ENCODE measurements around the gene MTHFD1L.

Gene MTHFD1L

DNA sequence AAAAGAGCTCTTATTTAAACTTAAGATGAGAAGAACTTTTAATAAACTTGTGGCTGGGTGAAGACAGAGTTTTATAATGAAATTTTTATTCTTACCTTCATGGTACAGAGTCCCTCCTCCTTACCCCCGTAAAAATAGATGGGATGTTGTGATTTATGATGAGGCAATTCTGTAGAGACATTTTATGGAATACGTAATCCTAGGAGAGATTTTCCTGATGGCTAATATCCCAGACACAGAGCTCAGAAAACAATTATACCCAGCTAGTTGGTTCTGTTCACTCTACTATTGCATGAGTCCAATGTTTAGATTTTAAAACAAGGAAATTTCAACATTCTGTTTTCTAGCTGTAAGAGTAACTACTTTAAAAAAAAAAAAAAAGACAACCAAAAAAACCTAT is 43.4 kb downstream of the MTHFD1L start:
- Histone ChIP-seq H3K4me1 (ENCODE audit: control insufficient read depth, low read length) (no peaks in the 10 kb centered on the region), H4K20me1 (ENCODE audit: control insufficient read depth, insufficient read depth, low read depth, low read length) (no peaks in the 10 kb centered on the region), H3F3A (ENCODE audit: control insufficient read depth, insufficient read depth) (no peaks in the 10 kb centered on the region), H3K4me3 (ENCODE audit: low read length) (no peak overlapping the region), H3K27ac (ENCODE audit: low read depth, low read length) (no peak overlapping the region), H3K9me3 (ENCODE audit: control insufficient read depth, insufficient read depth, low read length) (no peaks in the 10 kb centered on the region), H3K27me3 (ENCODE audit: control insufficient read depth, low read length) (no peaks in the 10 kb centered on the region), H3K79me2 (ENCODE audit: control insufficient read depth, low read length) (peaks cover 12% of the 10 kb centered on the region), H3K9me2 (replicated peaks; ENCODE audit: control insufficient read depth, low read length) (no peaks in the 10 kb centered on the region; the same call in 1 of the 2 replicates), H3K4me2 (ENCODE audit: low read length) (no peak overlapping the region), H3K36me3 (ENCODE audit: control insufficient read depth, low read length) (peaks cover 63% of the 10 kb centered on the region)
- no peak for TF ChIP-seq CTCF (IDR thresholded peaks at IDR 0.05; ENCODE audit: low read depth, low read length, poor library complexity, severe bottlenecking)
- no peak for TF ChIP-seq EZH2phosphoT487 (IDR thresholded peaks at IDR 0.05; ENCODE audit: borderline replicate concordance, low read length)

- no peak overlapping the region for H3K4me3 ChIP-seq (ENCODE audit: low read length)
- H3K4me1 ChIP-seq (ENCODE audit: control insufficient read depth, low read length) = no peaks in the 10 kb centered on the region
- no peaks in the 10 kb centered on the region for H3K27me3 ChIP-seq (ENCODE audit: control insufficient read depth, low read length)
- no peaks in the 10 kb centered on the region for H3K9me3 ChIP-seq (ENCODE audit: control insufficient read depth, insufficient read depth, low read length)
- H3K27ac ChIP-seq (ENCODE audit: low read depth, low read length) = no peak overlapping the region
- TF ChIP-seq CTCF (IDR thresholded peaks at IDR 0.05; ENCODE audit: low read depth, low read length, poor library complexity, severe bottlenecking) (no peak), EZH2phosphoT487 (IDR thresholded peaks at IDR 0.05; ENCODE audit: borderline replicate concordance, low read length) (no peak)
- H3K4me2 ChIP-seq (ENCODE audit: low read length) = no peak overlapping the region
- no peaks in the 10 kb centered on the region for H3F3A ChIP-seq (ENCODE audit: control insufficient read depth, insufficient read depth)
- no peaks in the 10 kb centered on the region; the same call in 1 of the 2 replicates for H3K9me2 ChIP-seq (replicated peaks; ENCODE audit: control insufficient read depth, low read length)
- H3K79me2 ChIP-seq (ENCODE audit: control insufficient read depth, low read length) = peaks cover 9% of the 10 kb centered on the region
- H3K36me3 ChIP-seq (ENCODE audit: control insufficient read depth, low read length) = peaks cover 60% of the 10 kb centered on the region
- no peaks in the 10 kb centered on the region for H4K20me1 ChIP-seq (ENCODE audit: control insufficient read depth, insufficient read depth, low read depth, low read length)
Observed at GRCh38 chr6:150910561-150910960, 45.1 kb downstream of the MTHFD1L start.

DNA sequence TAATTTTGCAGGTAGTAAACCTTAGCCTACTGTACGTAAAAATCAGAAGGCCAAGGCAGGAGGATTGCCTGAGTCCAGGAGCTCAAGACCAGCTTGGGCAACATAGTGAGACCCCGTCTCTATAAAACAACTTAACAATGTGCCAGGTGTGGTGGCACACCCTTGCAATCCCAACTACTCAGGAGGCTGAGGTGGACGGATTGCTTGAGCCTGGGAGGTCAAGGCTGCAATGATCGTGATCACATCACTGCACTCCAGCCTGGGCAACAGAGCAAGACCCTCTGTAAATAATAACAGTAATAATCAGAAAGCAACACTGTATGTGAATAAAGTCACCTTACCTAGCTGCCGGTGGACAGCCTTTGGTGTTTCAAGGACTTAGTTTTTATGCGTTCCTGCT is 48.9 kb downstream of the MTHFD1L start:
- no peak overlapping the region for H3K4me3 ChIP-seq (ENCODE audit: low read length)
- H3K4me1 ChIP-seq (ENCODE audit: control insufficient read depth, low read length) = no peaks in the 10 kb centered on the region
- no peaks in the 10 kb centered on the region for H3K27me3 ChIP-seq (ENCODE audit: control insufficient read depth, low read length)
- H4K20me1 ChIP-seq (ENCODE audit: control insufficient read depth, insufficient read depth, low read depth, low read length) = no peaks in the 10 kb centered on the region
- H3K9me2 ChIP-seq (replicated peaks; ENCODE audit: control insufficient read depth, low read length) = no peaks in the 10 kb centered on the region
- H3F3A ChIP-seq (ENCODE audit: control insufficient read depth, insufficient read depth) = no peaks in the 10 kb centered on the region
- TF ChIP-seq EZH2phosphoT487 (IDR thresholded peaks at IDR 0.05; ENCODE audit: borderline replicate concordance, low read length) (no peak), CTCF (IDR thresholded peaks at IDR 0.05; ENCODE audit: low read depth, low read length, poor library complexity, severe bottlenecking) (no peak)
- no peak overlapping the region for H3K27ac ChIP-seq (ENCODE audit: low read depth, low read length)
- H3K36me3 ChIP-seq (ENCODE audit: control insufficient read depth, low read length) = peaks cover 53% of the 10 kb centered on the region
- no peaks in the 10 kb centered on the region for H3K79me2 ChIP-seq (ENCODE audit: control insufficient read depth, low read length)
- no peaks in the 10 kb centered on the region for H3K9me3 ChIP-seq (ENCODE audit: control insufficient read depth, insufficient read depth, low read length)
- no peak overlapping the region for H3K4me2 ChIP-seq (ENCODE audit: low read length)

Data from DOHH2 (cell line).